HepG2 (cell line): Measurements from ENCODE around the gene SLC22A12. TPM values are rescaled to one million over a fixed set of nuclear protein-coding genes. Genes with fewer than 3 reads are reported as not detected.

Experiments used
- ATAC-seq: fragments of 200-7000 bp; cut with Tn5 transposase; 3 replicates; pipeline ENCODE4 v1.9.1; 2020; ENCODE audit warnings: mild to moderate bottlenecking, moderate library complexity
- BruUV-seq: library from RNA; stranded (reverse); fragments of 400-500 nt; replicated peaks from 2 replicates; lab custom pipeline; 2021; lab: Mats Ljungman, UMichigan
- CTCF ChIA-PET: fragments of 300-600 bp; formaldehyde crosslinking; extraction: SDS; loops from one replicate; lab custom pipeline; 2021; ENCODE audit warnings: low total read pairs, inconsistent platforms, low intra/inter-chr PET ratio; lab: Yijun Ruan, JAX
- POLR2A ChIA-PET: fragments of 350-600 bp; sonication (Branson Sonifier 250); formaldehyde crosslinking; loops from one replicate; lab custom pipeline; 2020; ENCODE audit warnings: antibody characterized with exemption, inconsistent platforms; lab: Yijun Ruan, JAX
- DNase-seq: peaks from one replicate; pipeline ENCODE4 v3.0.0-alpha.2; 2015; ENCODE audit warnings: low spot score
- FAIRE-seq: peaks from 3 replicates; lab custom pipeline; 2011; peaks lifted over from hg19 to GRCh38; lab: Jason Lieb, UNC
- H2AFZ ChIP-seq: one replicate; pipeline ENCODE4 v1.6.1; 2011; ENCODE audit warnings: low read length, inconsistent platforms
- H3K27ac ChIP-seq: fragments of 300-600 bp; 3 replicates; pipeline ENCODE4 v1.8.0; 2011; ENCODE audit warnings: mixed run types, mild to moderate bottlenecking, mixed read lengths, low read length, inconsistent platforms; ENCODE audit not compliant: insufficient read depth; ENCODE audit errors: extremely low read length
- H3K27me3 ChIP-seq, 2 experiments: fragments of 200-600 bp in 1 of 2; 2 replicates in 1 of 2; 3 replicates in 1 of 2; pipeline versions ENCODE4 v1.6.0 to v1.8.0; 2011; ENCODE audit warnings: low read length in 2 of 2, mild to moderate bottlenecking in 2 of 2, moderate library complexity in 2 of 2, inconsistent platforms in 1 of 2; ENCODE audit not compliant: insufficient read depth in 2 of 2, control insufficient read depth in 1 of 2
- H3K36me3 ChIP-seq, 2 experiments: fragments of 200-600 bp in 1 of 2; replicated peaks in 1 of 2; 2 replicates in 1 of 2; 3 replicates in 1 of 2; pipeline versions ENCODE4 v1.5.1 to v1.8.0; 2011; ENCODE audit warnings: low read length in 2 of 2, inconsistent platforms in 1 of 2; ENCODE audit not compliant: insufficient read depth in 2 of 2, control insufficient read depth in 1 of 2
- H3K4me1 ChIP-seq: 2 replicates; pipeline ENCODE4 v1.5.1; 2012; ENCODE audit warnings: low read length, inconsistent platforms; ENCODE audit not compliant: insufficient read depth
- H3K4me2 ChIP-seq: 2 replicates; pipeline ENCODE4 v1.6.0; 2011; ENCODE audit warnings: low read depth, low read length, inconsistent platforms
- H3K4me3 ChIP-seq, 3 experiments: fragments of 200-600 bp in 1 of 3; sonication (generic), shearing (Covaris generic) in 1 of 3; replicated peaks in 1 of 3; 2 replicates each; pipeline ENCODE4 v1.5.1; 2011 to 2016; ENCODE audit warnings: low read length in 3 of 3, inconsistent platforms in 2 of 3, low read depth in 2 of 3, mild to moderate bottlenecking in 2 of 3, control low read depth in 1 of 3, mixed read lengths in 1 of 3; ENCODE audit not compliant: insufficient read depth in 1 of 3
- H3K79me2 ChIP-seq: one replicate; pipeline ENCODE4 v1.6.1; 2011; ENCODE audit warnings: low read length, inconsistent platforms; ENCODE audit not compliant: insufficient read depth
- H3K9ac ChIP-seq: 2 replicates; pipeline ENCODE4 v1.6.0; 2011; ENCODE audit warnings: mild to moderate bottlenecking, low read depth, low read length, inconsistent platforms; ENCODE audit not compliant: insufficient read depth
- H3K9me3 ChIP-seq: 2 replicates; pipeline ENCODE4 v1.5.1; 2012; ENCODE audit warnings: mild to moderate bottlenecking, low read length
- H4K20me1 ChIP-seq: 2 replicates; pipeline ENCODE4 v1.6.0; 2011; ENCODE audit warnings: inconsistent platforms, mild to moderate bottlenecking, low read length, moderate library complexity; ENCODE audit not compliant: insufficient read depth
- ATM ChIP-seq: fragments of 450-650 bp; IDR thresholded peaks from 2 replicates; pipeline ENCODE4 v1.7.1; 2017; ENCODE audit warnings: mild to moderate bottlenecking, borderline replicate concordance
- DR1 ChIP-seq: sonication (generic); formaldehyde crosslinking; IDR thresholded peaks from 2 replicates; pipeline ENCODE4 v1.8.0; 2021; ENCODE audit warnings: mild to moderate bottlenecking, missing genetic modification reagents, inconsistent platforms
- HOXA9 ChIP-seq: sonication (generic); formaldehyde crosslinking; IDR thresholded peaks from 2 replicates; pipeline ENCODE4 v1.8.1; 2022; ENCODE audit warnings: missing genetic modification reagents, mild to moderate bottlenecking, moderate library complexity, borderline replicate concordance
- MYC ChIP-seq: sonication (generic); formaldehyde crosslinking; IDR thresholded peaks from 2 replicates; pipeline ENCODE4 v1.9.0; 2021; ENCODE audit warnings: missing genetic modification reagents, borderline replicate concordance
- RXRB ChIP-seq: IDR thresholded peaks from 2 replicates; pipeline ENCODE4 v1.6.1; 2016; ENCODE audit warnings: borderline replicate concordance, missing genetic modification reagents, missing compliant biosample characterization
- SP1 ChIP-seq, 2 experiments: fragments of 450-650 bp in 1 of 2; sonication (generic) in 1 of 2; formaldehyde crosslinking in 1 of 2; IDR thresholded peaks; 2 replicates each; pipeline versions ENCODE4 v1.4.0 to v1.6.1; 2016 to 2020; ENCODE audit warnings: missing genetic modification reagents in 1 of 2
- ZNF674 ChIP-seq: sonication (generic); formaldehyde crosslinking; IDR thresholded peaks from 2 replicates; pipeline ENCODE4 v1.5.0; 2020; ENCODE audit warnings: low read depth, mild to moderate bottlenecking, missing genetic modification reagents
- ZNF788 ChIP-seq: sonication (generic); formaldehyde crosslinking; IDR thresholded peaks from 2 replicates; pipeline ENCODE4 v1.5.0; 2020; ENCODE audit warnings: mild to moderate bottlenecking, missing genetic modification reagents, borderline replicate concordance
- WGBS: methylation state at CpG from one replicate; pipeline ENCODE4 v1.1.6; 2017; ENCODE audit warnings: low lambda C conversion rate; 5-methylcytosine and 5-hydroxymethylcytosine counted together
- in situ Hi-C: cut with HindIII; loops from 2 replicates; pipeline ENCODE4 v1.10.0; 2017; ENCODE audit warnings: low pct_unique_long_range_greater_than_20kb; ENCODE audit not compliant: extremely low pct_ligation_motif_present
- intact Hi-C: fragments of 100-400 bp; cut with micrococcal nuclease; formaldehyde crosslinking; loops from one replicate; pipeline ENCODE4 v1.10.0; 2022; ENCODE audit not compliant: unreplicated experiment
- polyA plus RNA-seq, 8 experiments: library from polyadenylated mRNA; depleted of rRNA in 3 of 8; stranded (reverse) in 7 of 8; unstranded in 1 of 8; fragments of >200 nt; fragmentation: Illumina TruSeq in 4 of 8; extraction: Trizol in 4 of 8; gene quantifications; 2 replicates each; pipeline versions ENCODE4 v1.2.1 to v1.2.3, GENCODE V29; 2011 to 2016; ENCODE audit warnings: low read depth in 4 of 8, missing spikeins in 1 of 8, mixed read lengths in 1 of 8; ENCODE audit not compliant: insufficient read depth in 1 of 8
- total RNA-seq, 5 experiments: library from RNA; depleted of rRNA; stranded (reverse); fragments of >200 nt; fragmentation: Illumina TruSeq; extraction: Trizol; gene quantifications; 2 replicates each; pipeline ENCODE4 v1.2.3, GENCODE V29; 2016; ENCODE audit warnings: low read depth in 1 of 5
- TF ChIP-seq, protein P1 (sequence below): sonication (generic); formaldehyde crosslinking; IDR thresholded peaks from 2 replicates; pipeline ENCODE4 v1.4.0; 2020; ENCODE audit warnings: missing genetic modification reagents, borderline replicate concordance

The SLC22A12 gene
- total and polyA plus RNA-seq, 2 of the 13 experiments (the other 11 are each of a cell fraction or from before 2014, with no cell fraction given) = not detected

DNA sequence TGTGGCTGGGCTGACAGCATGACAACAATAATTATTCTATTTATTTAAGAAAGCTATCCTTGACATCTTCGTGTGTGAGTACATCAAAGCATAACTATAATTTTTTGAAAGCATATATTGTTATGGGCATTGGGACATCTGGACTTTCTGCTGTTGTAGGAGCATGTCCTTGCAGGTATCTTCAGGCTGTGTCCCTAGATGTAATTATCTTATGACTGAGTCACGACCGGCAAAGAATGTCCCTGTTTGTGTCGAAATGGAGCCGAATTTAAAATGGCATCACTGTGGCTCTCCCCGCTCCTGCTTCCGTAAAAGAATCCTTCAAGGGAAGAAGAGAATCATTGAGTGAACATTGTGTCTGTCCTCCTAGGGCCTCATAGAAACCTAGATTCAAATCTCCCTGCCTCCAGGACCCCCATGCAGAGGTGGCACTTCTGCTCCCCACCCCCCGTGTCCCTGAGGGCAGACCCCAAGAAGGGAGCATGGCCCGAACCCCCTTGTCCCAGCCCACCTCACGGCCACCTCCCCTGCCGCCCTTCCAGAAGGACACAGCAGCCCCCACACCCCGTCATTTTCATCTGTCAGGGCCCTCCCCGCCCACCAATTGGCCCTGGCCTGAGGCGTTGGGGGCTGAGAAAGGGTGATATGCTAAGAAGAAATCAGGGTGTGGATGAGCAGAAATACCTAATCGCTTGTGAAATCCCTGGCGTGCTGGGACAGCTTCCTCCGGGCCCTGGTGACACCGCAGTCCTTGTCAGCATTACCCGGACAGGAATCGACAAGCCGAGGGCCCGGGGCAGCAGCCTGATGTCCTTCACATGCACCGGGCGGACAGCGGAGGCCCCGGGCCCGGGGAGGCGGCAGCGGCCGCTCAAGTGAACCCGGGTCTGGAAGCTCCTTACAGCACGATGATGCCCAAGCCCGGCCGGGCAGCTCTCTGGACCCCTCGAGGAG, 48.6 kb upstream of the SLC22A12 start:
- no TSS peak for BruUV-seq
- WGBS = 42% methylated on average over 24 of the region's 35 CpGs
- no peak for ATAC-seq
- H3K36me3 ChIP-seq = no peaks in the 10 kb centered on the region
- no peak for DNase-seq
- in situ Hi-C loops = no loop called here
- H3K9ac ChIP-seq = no peak overlapping the region
- H3K79me2 ChIP-seq = no peaks in the 10 kb centered on the region
- no peak overlapping the region for H3K4me3 ChIP-seq
- POLR2A ChIA-PET = no interaction called here
- FAIRE-seq = no peak
- no peak overlapping the region for H2AFZ ChIP-seq
- CTCF ChIA-PET = no interaction called here
- H3K4me1 ChIP-seq = peaks cover 6% of the 10 kb centered on the region
- H3K9me3 ChIP-seq = no peaks in the 10 kb centered on the region
- TF ChIP-seq MYC (CRISPR knock-in tag) = no peak
- no peak for TF ChIP-seq HOXA9 (CRISPR knock-in tag)
- no peak for TF ChIP-seq ATM
- TF ChIP-seq ZNF788 (CRISPR knock-in tag) = no peak
- no peak for TF ChIP-seq ZNF674 (CRISPR knock-in tag)
- no peak for TF ChIP-seq DR1 (CRISPR knock-in tag)
- TF ChIP-seq, protein P1, sequence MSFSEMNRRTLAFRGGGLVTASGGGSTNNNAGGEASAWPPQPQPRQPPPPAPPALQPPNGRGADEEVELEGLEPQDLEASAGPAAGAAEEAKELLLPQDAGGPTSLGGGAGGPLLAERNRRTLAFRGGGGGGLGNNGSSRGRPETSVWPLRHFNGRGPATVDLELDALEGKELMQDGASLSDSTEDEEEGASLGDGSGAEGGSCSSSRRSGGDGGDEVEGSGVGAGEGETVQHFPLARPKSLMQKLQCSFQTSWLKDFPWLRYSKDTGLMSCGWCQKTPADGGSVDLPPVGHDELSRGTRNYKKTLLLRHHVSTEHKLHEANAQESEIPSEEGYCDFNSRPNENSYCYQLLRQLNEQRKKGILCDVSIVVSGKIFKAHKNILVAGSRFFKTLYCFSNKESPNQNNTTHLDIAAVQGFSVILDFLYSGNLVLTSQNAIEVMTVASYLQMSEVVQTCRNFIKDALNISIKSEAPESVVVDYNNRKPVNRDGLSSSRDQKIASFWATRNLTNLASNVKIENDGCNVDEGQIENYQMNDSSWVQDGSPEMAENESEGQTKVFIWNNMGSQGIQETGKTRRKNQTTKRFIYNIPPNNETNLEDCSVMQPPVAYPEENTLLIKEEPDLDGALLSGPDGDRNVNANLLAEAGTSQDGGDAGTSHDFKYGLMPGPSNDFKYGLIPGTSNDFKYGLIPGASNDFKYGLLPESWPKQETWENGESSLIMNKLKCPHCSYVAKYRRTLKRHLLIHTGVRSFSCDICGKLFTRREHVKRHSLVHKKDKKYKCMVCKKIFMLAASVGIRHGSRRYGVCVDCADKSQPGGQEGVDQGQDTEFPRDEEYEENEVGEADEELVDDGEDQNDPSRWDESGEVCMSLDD = no peak
- no peak for TF ChIP-seq RXRB
- TF ChIP-seq SP1 (IDR thresholded peaks at IDR 0.05) = no peak
- no peak for TF ChIP-seq SP1 (CRISPR knock-in tag; IDR thresholded peaks at IDR 0.05)
- TF ChIP-seq, all 625 proteins: peak for 0
- peaks cover 2 to 60% of the 10 kb centered on the region in 2 experiments; a peak in 4 of 5 replicates for H3K27me3 ChIP-seq
- no peak overlapping the region for H3K27ac ChIP-seq
- H3K4me2 ChIP-seq = no peak overlapping the region
- intact Hi-C loops = no loop called here
- H4K20me1 ChIP-seq = no peaks in the 10 kb centered on the region
